ENCODE results near the gene ME3.
"Not testable (repeated sequence)": the region's sequence is repeated elsewhere in the genome, so short reads cannot be mapped to it uniquely, and the experiment has no call there.

ME3 gene

DNA sequence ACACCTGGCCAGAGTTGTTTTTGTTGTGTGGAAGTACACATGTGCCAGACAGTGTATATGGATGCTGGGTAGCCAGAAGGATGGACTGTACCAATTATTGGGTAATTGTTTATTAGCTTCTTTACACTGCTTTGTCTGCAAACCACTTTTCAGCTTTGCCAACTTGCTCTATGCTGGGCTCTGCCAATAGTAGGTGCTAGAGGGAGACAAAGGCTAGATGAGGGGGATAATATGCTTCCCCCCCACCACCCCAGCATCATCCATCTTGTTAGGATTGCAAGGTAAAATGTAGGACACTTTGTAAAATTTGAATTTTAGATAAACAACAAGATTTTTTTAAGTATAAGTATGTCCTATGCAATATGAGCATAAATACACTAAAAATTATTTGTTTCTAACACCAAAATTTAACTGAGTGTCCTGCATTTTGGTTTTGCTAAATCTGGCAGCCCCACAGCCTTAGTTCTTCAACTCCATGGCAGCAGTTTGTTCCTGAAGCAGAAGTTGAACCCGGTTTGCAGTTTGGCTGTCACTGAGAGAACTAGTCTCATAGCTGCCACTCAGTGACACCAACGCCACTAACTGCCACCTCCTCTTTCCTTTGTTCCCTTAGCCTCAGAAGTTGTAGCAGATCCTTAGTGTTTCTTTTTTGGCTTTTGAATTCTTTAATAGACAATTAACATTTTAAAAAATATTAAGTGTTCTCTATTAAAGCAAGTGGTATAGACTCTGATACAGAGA, 219.0 kb downstream of the ME3 start:
- DNase-seq = no peak

- no peak for DNase-seq
Measured at GRCh38 chr11:86449993-86450629, 222.3 kb downstream of the ME3 start.

DNA sequence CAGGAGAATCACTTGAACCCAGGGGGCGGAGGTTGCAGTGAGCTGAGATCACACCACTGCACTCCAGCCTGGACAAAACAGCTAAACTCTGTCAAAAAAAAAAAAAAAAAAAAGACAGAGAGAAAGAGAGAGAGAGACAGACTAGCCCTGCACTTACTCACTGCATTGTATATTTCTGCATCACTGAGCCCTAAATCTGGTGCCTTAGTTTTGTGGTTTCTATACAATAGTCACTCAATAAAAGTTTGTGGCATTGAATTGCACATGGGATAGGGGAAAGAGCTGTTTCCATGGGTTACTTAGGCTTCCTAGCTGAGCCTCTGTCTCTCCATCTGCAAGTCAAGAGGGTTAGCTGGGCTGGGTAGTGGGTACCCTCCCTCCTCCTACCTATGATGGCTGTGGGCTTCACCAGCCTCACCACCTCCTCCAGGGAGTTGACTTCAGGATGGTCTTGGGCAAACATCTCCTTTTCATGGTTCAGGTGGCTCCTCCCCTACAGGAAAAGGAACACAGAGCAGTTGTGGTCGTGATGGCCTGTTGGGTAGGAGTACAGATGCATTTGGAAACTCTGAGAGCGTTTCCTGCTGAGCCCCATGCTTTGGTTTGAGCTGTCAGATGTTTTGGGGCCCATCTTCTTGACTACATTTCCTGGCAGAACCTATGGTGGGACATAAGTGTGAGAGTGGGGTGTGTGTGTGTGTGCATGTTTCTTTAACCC, 224.5 kb downstream of the ME3 start:
- no peak for DNase-seq

- no peak for DNase-seq
Measured at GRCh38 chr11:86446924-86447285, 225.5 kb downstream of the ME3 start.

- DNase-seq = no peak
Measured at GRCh38 chr11:86446163-86446923, 226.1 kb downstream of the ME3 start.

GRCh38 chr11:86444981-86445380, 227.4 kb downstream of the ME3 start:
- DNase-seq = no peak

GRCh38 chr11:86443415-86443814, 229.0 kb downstream of the ME3 start:
- DNase-seq = no peak

GRCh38 chr11:86442827-86443226, 229.6 kb downstream of the ME3 start:
- no peak for DNase-seq

- DNase-seq = no peak
Measured at GRCh38 chr11:86442420-86442819, 230.0 kb downstream of the ME3 start.

- DNase-seq = peak; percentile 17
Measured at GRCh38 chr11:86440843-86441242, 231.6 kb downstream of the ME3 start.

GRCh38 chr11:86440305-86440716, 232.1 kb downstream of the ME3 start:
- peak; percentile 64 for DNase-seq

GRCh38 chr11:86438685-86439084, 233.7 kb downstream of the ME3 start:
- peak; percentile 79 for DNase-seq

DNA sequence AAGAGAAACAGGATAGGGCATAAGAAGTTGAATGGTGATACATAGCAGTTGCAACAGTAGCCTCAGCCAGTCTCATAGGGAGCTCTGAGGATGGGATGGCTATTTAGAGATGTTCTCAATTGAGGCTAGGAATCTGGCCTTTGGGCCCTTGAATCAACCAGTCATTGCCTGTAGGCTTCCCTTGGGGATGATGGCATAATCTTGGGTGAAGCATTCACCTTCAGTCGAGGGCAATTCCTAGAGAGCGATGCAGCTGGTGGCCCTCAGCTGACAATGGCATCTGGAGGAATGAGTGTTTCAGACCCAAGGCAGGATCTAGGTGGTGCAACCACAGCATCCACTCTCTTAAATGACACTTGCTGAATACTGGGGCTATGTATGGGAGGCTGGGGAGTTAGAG, 236.7 kb downstream of the ME3 start:
- no peak for DNase-seq

DNA sequence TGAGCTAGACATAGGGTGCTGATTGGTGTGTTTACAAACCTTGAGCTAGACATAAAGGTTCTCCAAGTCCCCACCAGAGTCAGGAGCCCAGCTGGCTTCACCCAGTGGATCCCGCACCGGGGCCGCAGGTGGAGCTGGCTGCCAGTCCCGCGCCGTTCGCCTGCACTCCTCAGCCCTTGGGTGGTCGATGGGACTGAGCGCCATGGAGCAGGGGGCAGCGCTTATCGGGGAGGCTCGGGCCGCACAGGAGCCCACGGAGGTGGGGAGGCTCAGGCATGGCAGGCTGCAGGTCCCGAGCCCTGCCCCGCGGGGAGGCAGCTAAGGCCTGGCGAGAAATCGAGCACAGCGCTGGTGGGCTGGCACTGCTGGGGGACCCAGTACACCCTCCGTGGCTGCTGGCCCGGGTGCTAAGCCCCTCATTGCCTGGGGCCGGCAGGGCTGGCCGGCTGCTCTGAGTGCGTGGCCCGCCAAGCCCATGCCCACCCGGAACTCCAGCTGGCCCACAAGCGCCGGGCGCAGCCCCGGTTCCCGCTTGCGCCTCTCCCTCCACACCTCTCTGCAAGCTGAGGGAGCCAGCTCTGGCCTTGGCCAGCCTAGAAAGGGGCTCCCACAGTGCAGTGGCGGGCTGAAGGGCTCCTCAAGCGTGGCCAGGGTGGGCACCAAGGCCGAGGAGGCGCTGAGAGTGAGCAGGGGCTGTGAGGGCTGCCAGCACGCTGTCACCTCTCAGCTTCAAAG, 238.9 kb downstream of the ME3 start:
- DNase-seq = not testable (repeated sequence)

GRCh38 chr11:86431258-86431657, 241.2 kb downstream of the ME3 start:
- no peak for DNase-seq

- DNase-seq = no peak
Measured at GRCh38 chr11:86427441-86427840, 245.0 kb downstream of the ME3 start.

GRCh38 chr11:86423488-86423887, 248.9 kb downstream of the ME3 start:
- not testable (repeated sequence) for DNase-seq

- no peak for DNase-seq
Measured at GRCh38 chr11:86422371-86422770, 250.0 kb downstream of the ME3 start.

DNA sequence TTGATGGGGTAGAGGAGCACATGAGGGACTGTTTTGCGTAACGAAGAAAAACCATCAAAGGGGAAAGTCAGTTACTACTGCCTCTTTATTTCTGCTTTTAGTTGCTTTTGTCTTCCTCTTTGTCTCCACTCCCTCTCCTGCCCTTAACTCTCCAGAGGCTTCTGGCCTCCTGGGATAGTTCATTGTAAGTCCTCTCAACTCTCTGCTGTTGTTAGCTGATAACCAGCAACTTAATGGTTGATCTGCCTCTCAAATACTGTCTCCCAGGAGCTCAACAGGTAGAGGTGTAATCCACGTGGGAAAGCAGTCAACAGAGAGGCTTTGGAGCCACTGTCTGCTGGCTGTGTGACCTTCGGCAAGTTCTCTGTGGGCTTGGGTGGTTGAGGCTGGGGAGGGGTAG, 250.5 kb downstream of the ME3 start:
- DNase-seq = no peak

DNA sequence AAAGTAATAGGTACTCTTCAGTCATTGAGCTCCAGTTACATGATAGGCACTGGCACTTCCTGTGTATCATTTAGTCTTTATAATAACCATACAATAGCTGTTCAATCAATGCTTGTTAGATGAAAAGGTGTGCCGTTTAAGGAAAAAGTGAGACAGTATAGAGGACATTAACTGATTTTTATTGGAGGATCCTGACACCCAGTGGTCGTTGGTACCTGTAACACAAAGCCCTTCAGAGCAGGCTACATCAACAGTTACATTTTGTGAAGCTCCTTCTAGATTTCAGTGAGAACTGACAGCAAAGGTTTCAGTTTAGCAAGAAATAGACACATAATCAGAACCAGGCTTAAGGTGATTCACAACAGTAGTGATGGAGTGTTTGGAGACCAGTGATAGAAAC, 253.5 kb downstream of the ME3 start:
- no peak for DNase-seq

DNA sequence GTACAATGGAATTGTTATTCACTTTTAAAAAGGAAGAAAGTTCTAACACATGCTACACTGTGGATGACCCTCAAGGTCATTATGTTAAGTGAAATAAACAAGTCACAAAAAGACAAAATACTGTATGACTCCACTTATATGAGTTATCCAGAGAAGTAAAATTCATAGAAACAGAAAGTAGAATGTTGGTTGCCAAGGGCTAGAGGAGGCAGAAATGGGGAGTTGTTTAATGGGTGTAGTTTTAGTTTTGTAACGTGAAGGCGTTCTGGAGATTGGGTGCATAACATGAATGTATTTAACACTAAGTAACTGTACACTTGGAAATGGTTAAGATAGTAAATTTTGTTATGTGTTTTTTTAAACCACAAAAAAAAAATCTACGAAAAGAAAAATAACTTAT, 253.9 kb downstream of the ME3 start:
- no peak for DNase-seq

DNA sequence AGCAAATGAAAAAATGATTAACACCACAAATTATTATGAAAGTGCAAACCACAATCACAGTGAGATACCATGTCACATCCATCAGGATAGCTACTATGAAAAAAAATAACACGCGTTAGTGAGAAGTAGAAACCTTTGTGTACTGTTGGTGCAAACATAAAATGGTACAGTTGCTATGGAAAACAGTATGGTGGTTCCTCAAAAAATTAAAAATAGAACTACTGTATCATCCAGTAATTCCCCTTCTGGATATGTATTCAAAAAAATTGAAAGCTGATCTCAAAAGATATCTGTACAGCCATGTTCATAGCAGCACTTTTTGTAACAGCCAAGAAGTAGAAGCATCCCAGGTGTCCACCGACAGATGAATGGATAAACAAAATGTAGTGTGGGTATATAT, 254.3 kb downstream of the ME3 start:
- DNase-seq = no peak

GRCh38 chr11:86416951-86417350, 255.5 kb downstream of the ME3 start:
- DNase-seq = not testable (repeated sequence)
